Thoracic aorta (tissue), 2 donors: ENCODE measurements around the gene ACSL3. TPM values are rescaled to one million over a fixed set of nuclear protein-coding genes. Genes with fewer than 3 reads are reported as not detected.

Source experiments
- ATAC-seq: fragments of 150-250 bp; one replicate; pipeline ENCODE4 v1.8.0; 2017; ENCODE audit warnings: low read depth; ENCODE audit not compliant: insufficient number of reproducible peaks, low FRiP score
- DNase-seq: peaks from one replicate; pipeline ENCODE4 v3.0.0-alpha.2; 2020; ENCODE audit warnings: low spot score
- H3K27ac ChIP-seq, 2 donors: fragments of 200-600 bp; sonication (generic); 1 replicate in 1 of 2; 2 replicates in 1 of 2; pipeline ENCODE4 v1.5.1; 2016; ENCODE audit warnings: mild to moderate bottlenecking in 2 of 2, moderate library complexity in 2 of 2
- H3K27me3 ChIP-seq: fragments of 200-600 bp; sonication (generic); replicated peaks from 2 replicates; pipeline ENCODE4 v1.6.0; 2016; ENCODE audit warnings: mild to moderate bottlenecking; ENCODE audit not compliant: insufficient read depth
- H3K36me3 ChIP-seq: fragments of 200-600 bp; sonication (generic); one replicate; pipeline ENCODE4 v1.5.1; 2016
- H3K4me1 ChIP-seq, 2 donors: fragments of 200-600 bp; sonication (generic); 1 replicate in 1 of 2; 2 replicates in 1 of 2; pipeline versions ENCODE4 v1.5.1 to v1.6.0; 2016; ENCODE audit warnings: low read depth in 2 of 2, mild to moderate bottlenecking in 1 of 2; ENCODE audit not compliant: control insufficient read depth in 1 of 2
- H3K4me3 ChIP-seq: fragments of 200-600 bp; sonication (generic); 2 replicates; pipeline ENCODE4 v1.5.1; 2016; ENCODE audit warnings: mild to moderate bottlenecking
- H3K9me3 ChIP-seq: fragments of 200-600 bp; sonication (generic); 2 replicates; pipeline ENCODE4 v1.5.1; 2016
- CTCF ChIP-seq: fragments of 200-600 bp; sonication (generic); IDR thresholded peaks from one replicate; pipeline ENCODE4 v1.5.1; 2019; ENCODE audit warnings: antibody characterized with exemption
- total RNA-seq, 2 donors: library from RNA; depleted of rRNA; stranded (reverse); fragments of >200 nt; gene quantifications; one replicate each; pipeline versions ENCODE4 v1.1.0 to v1.2.3, GENCODE V29; 2016

The ACSL3 gene
- total RNA-seq, 2 donors from 2014 or later: 65.1 to 79.0 TPM

GRCh38 chr2:222869252-222869560 is 8.4 kb downstream of the ACSL3 start:
- H3K27me3 ChIP-seq: no peaks in the 10 kb centered on the region
- H3K4me3 ChIP-seq: no peak overlapping the region
- no peaks in the 10 kb centered on the region for H3K36me3 ChIP-seq
- no peaks in the 10 kb centered on the region for H3K9me3 ChIP-seq
- peaks cover 23 to 69% of the 10 kb centered on the region in 2 donors for H3K4me1 ChIP-seq
- no peak overlapping the region for H3K27ac ChIP-seq
- TF ChIP-seq CTCF: no peak
- DNase-seq (no peak), ATAC-seq (no peak)

- Histone ChIP-seq H3K36me3 (no peaks in the 10 kb centered on the region), H3K4me1 (peaks cover 20 to 61% of the 10 kb centered on the region in 2 donors), H3K9me3 (no peaks in the 10 kb centered on the region), H3K27ac (no peak overlapping the region), H3K27me3 (no peaks in the 10 kb centered on the region), H3K4me3 (no peak overlapping the region)
- ATAC-seq: no peak
- DNase-seq: no peak
- TF ChIP-seq CTCF: no peak
Measured at GRCh38 chr2:222871291-222871690, 10.5 kb downstream of the ACSL3 start.

GRCh38 chr2:222872551-222872950 is 11.7 kb downstream of the ACSL3 start:
- no peaks in the 10 kb centered on the region for H3K36me3 ChIP-seq
- peaks cover 20 to 52% of the 10 kb centered on the region in 2 donors for H3K4me1 ChIP-seq
- no peak overlapping the region for H3K4me3 ChIP-seq
- H3K27ac ChIP-seq: no peak overlapping the region
- ATAC-seq (no peak), DNase-seq (no peak)
- no peaks in the 10 kb centered on the region for H3K9me3 ChIP-seq
- H3K27me3 ChIP-seq: no peaks in the 10 kb centered on the region
- TF ChIP-seq CTCF: no peak

- Histone ChIP-seq H3K27me3 (no peaks in the 10 kb centered on the region), H3K27ac (no peak overlapping the region), H3K36me3 (no peaks in the 10 kb centered on the region), H3K4me1 (peaks cover 21 to 45% of the 10 kb centered on the region in 2 donors), H3K9me3 (no peaks in the 10 kb centered on the region), H3K4me3 (no peak overlapping the region)
- no peak for DNase-seq
- no peak for ATAC-seq
- TF ChIP-seq CTCF: no peak
Measured at GRCh38 chr2:222875482-222875881, 14.6 kb downstream of the ACSL3 start.

GRCh38 chr2:222876947-222877346 is 16.1 kb downstream of the ACSL3 start:
- no peak overlapping the region for H3K27ac ChIP-seq
- no peaks in the 10 kb centered on the region for H3K27me3 ChIP-seq
- no peaks in the 10 kb centered on the region for H3K36me3 ChIP-seq
- no peak for ATAC-seq
- no peak overlapping the region for H3K4me3 ChIP-seq
- TF ChIP-seq CTCF: no peak
- H3K4me1 ChIP-seq: peaks cover 21 to 36% of the 10 kb centered on the region in 2 donors
- H3K9me3 ChIP-seq: no peaks in the 10 kb centered on the region
- no peak for DNase-seq
